Measurements from ENCODE around the gene ALOX5AP. TPM values are rescaled to one million over a fixed set of nuclear protein-coding genes. Genes with fewer than 3 reads are reported as not detected.

ALOX5AP gene
- total RNA-seq, 4 donors from 2014 or later: 14.8 to 48.2 (median 17.2) TPM

- no peak for DNase-seq (ENCODE audit: extremely low spot score)
- TF ChIP-seq CTCF (IDR thresholded peaks at IDR 0.05): no peak
- TF ChIP-seq POLR2A (IDR thresholded peaks at IDR 0.05; ENCODE audit: low read depth): no peak
- no peak for TF ChIP-seq EP300 (IDR thresholded peaks at IDR 0.05)
- TF ChIP-seq POLR2AphosphoS5 (IDR thresholded peaks at IDR 0.05): no peak
- H3K4me1 ChIP-seq: peaks cover 18 to 50% (median 43%) of the 10 kb centered on the region in 4 donors
- H3K36me3 ChIP-seq: no peaks in the 10 kb centered on the region
- no peak overlapping the region for H3K27ac ChIP-seq (replicated peaks in 1 of 4)
- peaks cover 0 to 5% (median 0%) of the 10 kb centered on the region in 4 donors for H3K27me3 ChIP-seq
- intact Hi-C loops (cut with DNase I): loop anchor here (5.0 to 10.0 kb wide), 2 partner anchors 46 to 238 kb away; no protein-coding TSS in a partner anchor
- WGBS: 14% methylated on average over 3 of the region's 3 CpGs
- H3K9me3 ChIP-seq: no peaks in the 10 kb centered on the region
- H3K4me3 ChIP-seq: no peak overlapping the region
These were observed 71.4 kb downstream of the ALOX5AP start for GRCh38 chr13:30806784-30807183.

- peaks cover 18 to 50% (median 43%) of the 10 kb centered on the region in 4 donors for H3K4me1 ChIP-seq
- peaks cover 0 to 5% (median 0%) of the 10 kb centered on the region in 4 donors for H3K27me3 ChIP-seq
- intact Hi-C loops (cut with DNase I): loop anchor here (5.0 to 10.0 kb wide), 2 partner anchors 45 to 237 kb away; no protein-coding TSS in a partner anchor
- no peaks in the 10 kb centered on the region for H3K9me3 ChIP-seq
- no peak overlapping the region for H3K27ac ChIP-seq (replicated peaks in 1 of 4)
- TF ChIP-seq EP300 (IDR thresholded peaks at IDR 0.05): no peak
- no peak for TF ChIP-seq CTCF (IDR thresholded peaks at IDR 0.05)
- TF ChIP-seq POLR2AphosphoS5 (IDR thresholded peaks at IDR 0.05): no peak
- no peak for TF ChIP-seq POLR2A (IDR thresholded peaks at IDR 0.05; ENCODE audit: low read depth)
- no peak for DNase-seq (ENCODE audit: extremely low spot score)
- H3K4me3 ChIP-seq: no peak overlapping the region
- no peaks in the 10 kb centered on the region for H3K36me3 ChIP-seq
- 93% methylated on average over 4 of the region's 4 CpGs for WGBS
These were observed 72.0 kb downstream of the ALOX5AP start for GRCh38 chr13:30807392-30807791.

GRCh38 chr13:30808600-30808999 is 73.3 kb downstream of the ALOX5AP start:
- intact Hi-C loops (cut with DNase I): loop anchor here (5.0 to 10.0 kb wide), 2 partner anchors 44 to 236 kb away; no protein-coding TSS in a partner anchor
- H3K4me3 ChIP-seq: no peak overlapping the region
- WGBS: 77% methylated on average over 2 of the region's 2 CpGs
- H3K9me3 ChIP-seq: no peaks in the 10 kb centered on the region
- no peak for TF ChIP-seq CTCF (IDR thresholded peaks at IDR 0.05)
- no peaks in the 10 kb centered on the region for H3K36me3 ChIP-seq
- H3K27me3 ChIP-seq: no peaks in the 10 kb centered on the region
- peaks cover 10 to 38% (median 31%) of the 10 kb centered on the region in 4 donors for H3K4me1 ChIP-seq
- no peak for DNase-seq (ENCODE audit: extremely low spot score)
- no peak overlapping the region for H3K27ac ChIP-seq (replicated peaks in 1 of 4)

GRCh38 chr13:30809787-30810186 is 74.4 kb downstream of the ALOX5AP start:
- Histone ChIP-seq H3K4me3 (no peak overlapping the region), H3K27me3 (no peaks in the 10 kb centered on the region), H3K27ac (replicated peaks in 1 of 4) (no peak overlapping the region), H3K4me1 (peaks cover 10 to 27% (median 19%) of the 10 kb centered on the region in 4 donors), H3K9me3 (no peaks in the 10 kb centered on the region), H3K36me3 (no peaks in the 10 kb centered on the region)
- intact Hi-C loops (cut with DNase I): loop anchor here (5.0 to 10.0 kb wide), 2 partner anchors 43 to 235 kb away; no protein-coding TSS in a partner anchor
- no peak for DNase-seq (ENCODE audit: extremely low spot score)
- TF ChIP-seq CTCF (IDR thresholded peaks at IDR 0.05) (no peak), POLR2A (IDR thresholded peaks at IDR 0.05; ENCODE audit: low read depth) (no peak), EP300 (IDR thresholded peaks at IDR 0.05) (no peak), POLR2AphosphoS5 (IDR thresholded peaks at IDR 0.05) (no peak)
- WGBS: 98% methylated on average over 2 of the region's 2 CpGs

- Histone ChIP-seq H3K27ac (replicated peaks in 1 of 4) (no peak overlapping the region), H3K4me1 (peaks cover 7 to 22% (median 14%) of the 10 kb centered on the region in 4 donors), H3K36me3 (no peaks in the 10 kb centered on the region), H3K4me3 (no peak overlapping the region), H3K27me3 (no peaks in the 10 kb centered on the region), H3K9me3 (no peaks in the 10 kb centered on the region)
- intact Hi-C loops (cut with DNase I): no loop called here
- DNase-seq (ENCODE audit: extremely low spot score): no peak
- no peak for TF ChIP-seq POLR2AphosphoS5 (IDR thresholded peaks at IDR 0.05)
- no peak for TF ChIP-seq EP300 (IDR thresholded peaks at IDR 0.05)
- no peak for TF ChIP-seq POLR2A (IDR thresholded peaks at IDR 0.05; ENCODE audit: low read depth)
- no peak for TF ChIP-seq CTCF (IDR thresholded peaks at IDR 0.05)
- 63% methylated on average over 6 of the region's 7 CpGs for WGBS
These were observed 74.9 kb downstream of the ALOX5AP start for GRCh38 chr13:30810261-30810701.
